Esophagus muscularis mucosa (tissue), 4 donors: Measurements from ENCODE around the gene NAA60. TPM values are rescaled to one million over a fixed set of nuclear protein-coding genes. Genes with fewer than 3 reads are reported as not detected.

Experiments used
- DNase-seq: peaks from one replicate; pipeline ENCODE4 v3.0.0-alpha.2; 2017; ENCODE audit errors: extremely low spot score
- H3K27ac ChIP-seq, 4 donors: fragments of 200-600 bp; sonication (generic); replicated peaks in 1 of 4; 1 replicate in 3 of 4; 2 replicates in 1 of 4; pipeline ENCODE4 v1.5.1; 2016 to 2019; ENCODE audit warnings: mild to moderate bottlenecking in 1 of 4
- H3K27me3 ChIP-seq, 4 donors: fragments of 200-600 bp; sonication (generic); one replicate each; pipeline versions ENCODE4 v1.5.1 to v1.6.0; 2016 to 2019
- H3K36me3 ChIP-seq, 4 donors: fragments of 200-600 bp; sonication (generic); one replicate each; pipeline ENCODE4 v1.5.1; 2016 to 2019
- H3K4me1 ChIP-seq, 4 donors: fragments of 200-600 bp; sonication (generic); one replicate each; pipeline ENCODE4 v1.5.1; 2016 to 2019
- H3K4me3 ChIP-seq, 4 donors: fragments of 200-600 bp; sonication (generic); 1 replicate in 2 of 4; 2 replicates in 2 of 4; pipeline ENCODE4 v1.5.1; 2016 to 2019; ENCODE audit warnings: mild to moderate bottlenecking in 4 of 4, moderate library complexity in 1 of 4
- H3K9me3 ChIP-seq, 4 donors: fragments of 200-600 bp; sonication (generic); 1 replicate in 3 of 4; 2 replicates in 1 of 4; pipeline ENCODE4 v1.5.1; 2016 to 2019
- CTCF ChIP-seq, 3 experiments: fragments of 200-600 bp in 2 of 3; fragments of 450-650 bp in 1 of 3; sonication (generic) in 2 of 3; IDR thresholded peaks; one replicate each; pipeline ENCODE4 v1.5.1; 2017 to 2019; ENCODE audit warnings: antibody characterized with exemption in 3 of 3, mild to moderate bottlenecking in 2 of 3, moderate library complexity in 1 of 3
- EP300 ChIP-seq: sonication (generic); formaldehyde crosslinking; IDR thresholded peaks from one replicate; pipeline ENCODE4 v1.6.1; 2017; ENCODE audit warnings: antibody characterized with exemption
- POLR2A ChIP-seq: fragments of 450-650 bp; IDR thresholded peaks from one replicate; pipeline ENCODE4 v1.6.1; 2017; ENCODE audit warnings: antibody characterized with exemption, moderate library complexity, mild to moderate bottlenecking, low read depth
- POLR2AphosphoS5 ChIP-seq, 2 donors: sonication (generic); formaldehyde crosslinking; IDR thresholded peaks; one replicate each; pipeline ENCODE4 v1.6.1; 2017; ENCODE audit warnings: antibody characterized with exemption in 2 of 2
- WGBS: methylation state at CpG from one replicate; pipeline ENCODE4 v1.1.5; 2018; 5-methylcytosine and 5-hydroxymethylcytosine counted together
- intact Hi-C: fragments of 100-400 bp; cut with DNase I; formaldehyde crosslinking; loops from one replicate; pipeline ENCODE4 v1.15.1; 2023
- total RNA-seq, 4 donors: library from RNA; depleted of rRNA; stranded (reverse); fragments of >200 nt; gene quantifications; one replicate each; pipeline versions ENCODE4 v1.1.0 to v1.2.1, GENCODE V29; 2016

The NAA60 gene
- total RNA-seq, 4 donors from 2014 or later, result 28.0 to 59.8 (median 47.8) TPM

GRCh38 chr16:3494386-3494973, 51.0 kb downstream of the NAA60 start:
- Histone ChIP-seq H3K4me1 (peaks cover 0 to 6% (median 5%) of the 10 kb centered on the region in 4 donors), H3K4me3 (no peak overlapping the region), H3K27ac (no peak overlapping the region), H3K36me3 (no peaks in the 10 kb centered on the region), H3K27me3 (no peaks in the 10 kb centered on the region), H3K9me3 (no peaks in the 10 kb centered on the region)
- TF ChIP-seq EP300 (no peak), POLR2A (no peak), POLR2AphosphoS5 (IDR thresholded peaks at IDR 0.05) (no peak), CTCF (IDR thresholded peaks at IDR 0.05) (no peak)
- 87% methylated on average over 5 of the region's 16 CpGs for WGBS
- no peak for DNase-seq
- intact Hi-C loops, result loop anchor here (10.0 kb wide), 2 partner anchors 90 to 230 kb away; partner anchors contain the start of genes ZNF174 and ZSCAN32

GRCh38 chr16:3495176-3495575, 51.7 kb downstream of the NAA60 start, which contains the start of gene C16orf90:
TSS of gene C16orf90 (minus strand) at chr16:3495489. CDS start at chr16:3495421, 68 bp downstream.
- DNase-seq, result no peak
- Histone ChIP-seq H3K4me1 (peaks cover 4 to 12% (median 8%) of the 10 kb centered on the region in 4 donors), H3K4me3 (no peak within 1 kb of the TSS), H3K9me3 (no peaks in the 10 kb centered on the region), H3K36me3 (no peaks in the 10 kb centered on the region), H3K27ac (no peak within 1 kb of the TSS), H3K27me3 (no peaks in the 10 kb centered on the region)
- TF ChIP-seq EP300 (no peak), CTCF (IDR thresholded peaks at IDR 0.05) (no peak), POLR2A (no peak), POLR2AphosphoS5 (IDR thresholded peaks at IDR 0.05) (no peak)
- 100% methylated on average over 2 of the region's 3 CpGs for WGBS
- intact Hi-C loops, result loop anchor here (10.0 kb wide), 2 partner anchors 90 to 230 kb away; partner anchors contain the start of genes ZNF174 and ZSCAN32

- DNase-seq, result no peak
- Histone ChIP-seq H3K9me3 (no peaks in the 10 kb centered on the region), H3K27me3 (no peaks in the 10 kb centered on the region), H3K27ac (no peak overlapping the region), H3K4me1 (peaks cover 10 to 12% (median 11%) of the 10 kb centered on the region in 4 donors), H3K36me3 (no peaks in the 10 kb centered on the region), H3K4me3 (no peak overlapping the region)
- WGBS, result 95% methylated on average over 26 of the region's 30 CpGs
- intact Hi-C loops, result loop anchor here (10.0 kb wide), 2 partner anchors 92 to 232 kb away; partner anchors contain the start of genes ZNF174 and ZSCAN32
- TF ChIP-seq EP300 (no peak), POLR2A (no peak), POLR2AphosphoS5 (IDR thresholded peaks at IDR 0.05) (no peak), CTCF (IDR thresholded peaks at IDR 0.05) (no peak)
These were observed 52.9 kb downstream of the NAA60 start for GRCh38 chr16:3496386-3496785.

- TF ChIP-seq POLR2AphosphoS5 (IDR thresholded peaks at IDR 0.05) (no peak), EP300 (no peak), CTCF (IDR thresholded peaks at IDR 0.05) (no peak), POLR2A (no peak)
- DNase-seq, result no peak
- H3K4me1 ChIP-seq, result peaks cover 19 to 26% (median 22%) of the 10 kb centered on the region in 4 donors
- H3K27ac ChIP-seq, result no peak overlapping the region
- no peaks in the 10 kb centered on the region for H3K36me3 ChIP-seq
- no peaks in the 10 kb centered on the region for H3K9me3 ChIP-seq
- H3K4me3 ChIP-seq, result no peak overlapping the region
- WGBS, result 91% methylated on average over 4 of the region's 4 CpGs
- H3K27me3 ChIP-seq, result no peaks in the 10 kb centered on the region
- intact Hi-C loops, result loop anchor here (10.0 kb wide), 2 partner anchors 93 to 233 kb away; partner anchors contain the start of genes ZNF174 and ZSCAN32
These were observed 54.3 kb downstream of the NAA60 start for GRCh38 chr16:3497771-3498170.
